GDM1 (cell line): Measurements from ENCODE around the gene CHST13.
"Not testable (repeated sequence)": the region's sequence is repeated elsewhere in the genome, so short reads cannot be mapped to it uniquely, and the experiment has no call there.

Experiments
- DNase-seq: peaks from one replicate; lab custom pipeline; 2025; lab: John Stamatoyannopoulos, UW

CHST13 gene

GRCh38 chr3:126555795-126556636, 32.1 kb downstream of the CHST13 start:
- DNase-seq = no peak

GRCh38 chr3:126556637-126557414, 32.9 kb downstream of the CHST13 start:
- no peak for DNase-seq

- DNase-seq = no peak
Observed at GRCh38 chr3:126557415-126557745, 33.4 kb downstream of the CHST13 start.

DNA sequence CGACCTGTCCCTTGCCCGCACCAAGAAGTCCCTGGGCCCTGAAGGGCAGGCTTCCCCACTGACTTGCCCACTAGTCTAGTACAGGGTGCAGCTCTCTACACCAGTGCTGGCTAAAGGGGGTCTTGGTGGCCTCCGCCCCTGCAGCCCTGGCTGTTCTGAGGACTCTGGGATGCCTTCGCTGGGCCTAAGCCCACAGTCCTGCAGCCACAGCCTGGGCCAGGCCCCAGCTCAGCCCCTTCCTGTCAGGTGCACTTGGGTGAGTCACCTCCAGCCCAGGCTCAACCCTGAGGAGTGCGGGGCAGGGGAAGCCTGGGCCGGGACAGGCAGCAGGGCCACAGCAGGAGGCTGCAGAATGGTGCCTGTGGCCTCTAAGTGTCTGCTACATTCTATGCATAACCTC, 33.8 kb downstream of the CHST13 start:
- no peak for DNase-seq

DNA sequence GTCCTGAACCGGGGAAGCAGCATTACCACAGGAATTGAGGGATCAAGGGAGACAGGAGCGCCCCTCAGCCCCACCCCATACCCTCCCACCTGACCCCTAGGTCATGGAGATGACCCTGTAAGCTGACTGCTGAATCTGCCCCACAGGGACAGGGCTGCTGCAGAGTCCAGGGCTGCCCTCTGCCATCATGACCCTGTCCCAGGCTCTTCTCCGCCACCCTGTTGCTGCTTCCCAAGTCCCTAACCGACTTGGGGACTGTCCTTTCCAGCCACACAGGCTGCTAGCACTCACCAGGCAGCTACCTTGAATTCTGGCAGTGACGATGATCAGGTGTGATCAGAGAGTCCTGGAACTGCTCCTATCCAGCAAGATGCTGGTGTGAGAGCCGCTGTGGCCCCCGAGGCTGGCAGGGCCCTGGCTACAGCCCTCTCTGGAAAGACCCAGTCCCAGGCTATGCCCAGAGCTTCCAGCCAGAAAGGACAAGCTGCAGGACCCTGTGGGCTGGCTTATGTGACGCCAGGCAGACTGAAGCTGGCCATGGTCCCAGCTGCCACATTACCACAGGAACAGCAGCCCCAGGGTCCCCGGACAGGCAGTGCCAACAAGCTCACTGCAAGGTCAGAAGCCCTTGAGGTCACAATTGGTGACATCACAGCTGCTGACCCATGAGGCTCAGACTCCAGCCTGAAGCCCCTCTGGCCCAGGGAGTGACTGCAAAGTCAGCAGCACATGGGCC, 34.5 kb downstream of the CHST13 start, which contains the start of gene C3orf22:
Gene C3orf22 (minus strand): TSS at position 597 of the 736 bp plus-strand sequence. CDS start 5,542 bp downstream, outside the sequence.
- DNase-seq = no peak

GRCh38 chr3:126562737-126563276, 38.9 kb downstream of the CHST13 start:
- no peak for DNase-seq

GRCh38 chr3:126567696-126568438, 43.9 kb downstream of the CHST13 start:
- no peak for DNase-seq

GRCh38 chr3:126568776-126569342, 44.9 kb downstream of the CHST13 start:
- no peak for DNase-seq

DNA sequence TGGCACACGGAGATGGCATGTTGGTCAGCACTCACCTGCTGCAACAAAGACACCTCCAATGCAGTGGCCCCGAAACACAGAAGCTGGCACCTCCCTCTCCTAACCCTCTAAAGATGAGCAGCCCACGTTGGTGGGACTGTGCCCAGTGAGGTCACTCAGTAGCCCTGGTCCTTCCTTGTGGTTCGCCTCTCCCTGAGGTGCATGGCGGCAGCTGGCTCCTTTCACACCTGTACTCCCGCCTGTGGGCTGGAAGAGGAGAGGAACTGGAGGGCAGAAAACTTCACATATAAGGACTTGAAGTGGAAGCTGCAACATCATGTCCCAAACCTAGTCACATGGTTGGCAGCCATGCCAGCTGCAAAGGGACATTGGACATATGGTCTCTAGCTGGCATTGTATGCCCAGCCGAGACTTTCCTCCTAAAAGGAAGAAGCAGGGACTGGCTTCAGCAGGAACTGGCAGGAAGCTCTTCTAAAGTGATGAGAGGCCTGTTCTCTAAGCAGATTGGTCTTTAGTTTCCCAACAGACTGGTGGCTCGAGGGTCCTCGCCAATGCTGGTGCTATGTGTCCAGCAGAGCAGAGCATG, 45.5 kb downstream of the CHST13 start:
- no peak for DNase-seq

DNA sequence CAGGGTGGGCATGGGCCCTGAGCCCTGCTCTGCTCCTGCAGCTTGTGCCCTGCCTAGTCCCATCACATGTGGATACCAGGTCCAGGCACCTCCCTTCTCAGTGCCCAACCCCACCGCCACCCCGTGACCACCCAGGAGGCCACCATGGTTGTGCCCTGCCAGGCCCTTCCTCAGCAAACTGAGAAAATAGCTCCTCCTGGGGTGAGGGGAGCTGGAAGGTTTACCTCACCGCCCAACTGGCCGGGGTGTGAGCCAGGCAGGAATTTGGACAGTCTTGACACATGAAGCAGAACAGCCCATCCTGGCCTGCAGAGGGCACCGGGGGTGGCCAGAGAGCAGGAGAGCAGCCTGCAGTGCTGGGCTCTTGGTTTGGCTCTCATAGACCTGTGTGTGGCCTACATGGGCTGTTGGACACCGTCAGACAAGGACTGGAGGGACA, 46.2 kb downstream of the CHST13 start:
- DNase-seq = no peak

- DNase-seq = no peak
Observed at GRCh38 chr3:126571078-126571477, 47.1 kb downstream of the CHST13 start.

- DNase-seq = no peak
Observed at GRCh38 chr3:126573492-126574117, 49.6 kb downstream of the CHST13 start.

GRCh38 chr3:126577261-126577660, 53.3 kb downstream of the CHST13 start:
- no peak for DNase-seq

- DNase-seq = no peak
Observed at GRCh38 chr3:126578702-126579101, 54.7 kb downstream of the CHST13 start.

DNA sequence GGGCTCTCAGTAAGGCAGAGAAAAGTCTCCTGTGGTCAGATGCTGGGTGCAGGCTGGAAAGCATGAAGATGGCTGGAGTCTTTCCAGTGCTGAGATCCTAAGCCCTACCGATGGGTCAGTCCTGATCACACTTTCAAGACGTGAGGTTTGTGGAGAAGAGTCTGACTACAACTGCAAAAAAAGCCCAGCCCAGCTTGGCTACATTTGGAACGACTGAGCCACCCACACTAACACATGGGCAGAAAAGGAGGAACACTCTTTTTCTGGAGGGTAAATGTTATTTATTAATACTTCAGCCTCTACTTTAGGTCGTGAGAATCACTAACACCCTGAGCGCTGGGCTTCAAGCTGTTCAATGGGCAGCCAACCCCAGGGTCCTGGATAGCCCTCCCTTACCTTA, 56.8 kb downstream of the CHST13 start:
- no peak for DNase-seq

- no peak for DNase-seq
Observed at GRCh38 chr3:126581569-126581968, 57.6 kb downstream of the CHST13 start.

GRCh38 chr3:126582311-126582710, 58.4 kb downstream of the CHST13 start:
- no peak for DNase-seq

- DNase-seq = not testable (repeated sequence)
Observed at GRCh38 chr3:126591515-126591914, 67.6 kb downstream of the CHST13 start.
